Measurements from ENCODE around the gene TPBG.

The TPBG gene

GRCh38 chr6:82376636-82377035, 13.0 kb downstream of the TPBG start:
- H3K9ac ChIP-seq (ENCODE audit: low read length), result no peak overlapping the region
- H3K4me1 ChIP-seq (ENCODE audit: low read length), result no peaks in the 10 kb centered on the region
- no peak for TF ChIP-seq EZH2phosphoT487 (IDR thresholded peaks at IDR 0.05; ENCODE audit: low read depth)
- TF ChIP-seq CTCF (IDR thresholded peaks at IDR 0.05; ENCODE audit: low read depth, low read length), result no peak
- no peaks in the 10 kb centered on the region for H3K36me3 ChIP-seq (replicated peaks; ENCODE audit: low read depth, low read length)
- no peaks in the 10 kb centered on the region for H3K9me3 ChIP-seq (ENCODE audit: insufficient read depth, low read length)
- no peaks in the 10 kb centered on the region for H4K20me1 ChIP-seq (ENCODE audit: insufficient read depth, low read length)
- no peak overlapping the region for H3K4me3 ChIP-seq (ENCODE audit: low read length)
- H3K79me2 ChIP-seq (ENCODE audit: low read length), result no peaks in the 10 kb centered on the region
- no peak overlapping the region for H2AFZ ChIP-seq (ENCODE audit: low read depth, low read length)
- no peaks in the 10 kb centered on the region for H3K27me3 ChIP-seq (ENCODE audit: low read depth, low read length)
- H3K4me2 ChIP-seq (ENCODE audit: low read length), result no peak overlapping the region
- no peak overlapping the region for H3K27ac ChIP-seq (ENCODE audit: low read length)

- TF ChIP-seq CTCF (IDR thresholded peaks at IDR 0.05; ENCODE audit: low read depth, low read length) (no peak), EZH2phosphoT487 (IDR thresholded peaks at IDR 0.05; ENCODE audit: low read depth) (no peak)
- H3K4me1 ChIP-seq (ENCODE audit: low read length), result no peaks in the 10 kb centered on the region
- no peak overlapping the region for H3K27ac ChIP-seq (ENCODE audit: low read length)
- no peaks in the 10 kb centered on the region for H3K36me3 ChIP-seq (replicated peaks; ENCODE audit: low read depth, low read length)
- no peaks in the 10 kb centered on the region for H3K9me3 ChIP-seq (ENCODE audit: insufficient read depth, low read length)
- H3K4me3 ChIP-seq (ENCODE audit: low read length), result no peak overlapping the region
- no peaks in the 10 kb centered on the region for H4K20me1 ChIP-seq (ENCODE audit: insufficient read depth, low read length)
- H3K27me3 ChIP-seq (ENCODE audit: low read depth, low read length), result no peaks in the 10 kb centered on the region
- no peak overlapping the region for H3K4me2 ChIP-seq (ENCODE audit: low read length)
- no peak overlapping the region for H2AFZ ChIP-seq (ENCODE audit: low read depth, low read length)
- no peaks in the 10 kb centered on the region for H3K79me2 ChIP-seq (ENCODE audit: low read length)
- no peak overlapping the region for H3K9ac ChIP-seq (ENCODE audit: low read length)
Observed at GRCh38 chr6:82380566-82381185, 17.1 kb downstream of the TPBG start.

GRCh38 chr6:82381278-82381677, 17.7 kb downstream of the TPBG start:
- TF ChIP-seq EZH2phosphoT487 (IDR thresholded peaks at IDR 0.05; ENCODE audit: low read depth) (no peak), CTCF (IDR thresholded peaks at IDR 0.05; ENCODE audit: low read depth, low read length) (no peak)
- Histone ChIP-seq H3K4me1 (ENCODE audit: low read length) (no peaks in the 10 kb centered on the region), H4K20me1 (ENCODE audit: insufficient read depth, low read length) (no peaks in the 10 kb centered on the region), H3K4me3 (ENCODE audit: low read length) (no peak overlapping the region), H3K9ac (ENCODE audit: low read length) (no peak overlapping the region), H3K27me3 (ENCODE audit: low read depth, low read length) (no peaks in the 10 kb centered on the region), H3K4me2 (ENCODE audit: low read length) (no peak overlapping the region), H3K36me3 (replicated peaks; ENCODE audit: low read depth, low read length) (no peaks in the 10 kb centered on the region), H3K9me3 (ENCODE audit: insufficient read depth, low read length) (no peaks in the 10 kb centered on the region), H3K79me2 (ENCODE audit: low read length) (no peaks in the 10 kb centered on the region), H2AFZ (ENCODE audit: low read depth, low read length) (no peak overlapping the region), H3K27ac (ENCODE audit: low read length) (no peak overlapping the region)

- no peak overlapping the region for H3K27ac ChIP-seq (ENCODE audit: low read length)
Observed at GRCh38 chr6:82385102-82385501, 21.5 kb downstream of the TPBG start.

More at GRCh38 chr6:82385102-82385501, 21.5 kb downstream of the TPBG start:
- H3K79me2 ChIP-seq (ENCODE audit: low read length), result no peaks in the 10 kb centered on the region
- H3K4me3 ChIP-seq (ENCODE audit: low read length), result no peak overlapping the region
- no peaks in the 10 kb centered on the region for H3K36me3 ChIP-seq (replicated peaks; ENCODE audit: low read depth, low read length)
- H4K20me1 ChIP-seq (ENCODE audit: insufficient read depth, low read length), result no peaks in the 10 kb centered on the region
- H3K4me1 ChIP-seq (ENCODE audit: low read length), result no peaks in the 10 kb centered on the region
- no peaks in the 10 kb centered on the region for H3K9me3 ChIP-seq (ENCODE audit: insufficient read depth, low read length)
- no peak overlapping the region for H2AFZ ChIP-seq (ENCODE audit: low read depth, low read length)
- H3K4me2 ChIP-seq (ENCODE audit: low read length), result no peak overlapping the region
- no peak overlapping the region for H3K9ac ChIP-seq (ENCODE audit: low read length)
- no peaks in the 10 kb centered on the region for H3K27me3 ChIP-seq (ENCODE audit: low read depth, low read length)
- TF ChIP-seq CTCF (IDR thresholded peaks at IDR 0.05; ENCODE audit: low read depth, low read length) (no peak), EZH2phosphoT487 (IDR thresholded peaks at IDR 0.05; ENCODE audit: low read depth) (no peak)
